Skeletal muscle tissue (tissue), 4 donors: ENCODE measurements around the gene DVL1. TPM values are rescaled to one million over a fixed set of nuclear protein-coding genes. Genes with fewer than 3 reads are reported as not detected.

ENCODE experiments used
- H3K27ac ChIP-seq: one replicate; pipeline ENCODE4 v1.7.0; 2013; ENCODE audit warnings: mild to moderate bottlenecking, low read depth, low read length, inconsistent platforms
- H3K27me3 ChIP-seq, 3 donors: one replicate each; pipeline ENCODE4 v1.7.0; 2013; ENCODE audit warnings: low read length in 3 of 3; ENCODE audit not compliant: control insufficient read depth in 3 of 3, insufficient read depth in 3 of 3
- H3K36me3 ChIP-seq, 3 donors: one replicate each; pipeline ENCODE4 v1.7.0; 2013; ENCODE audit warnings: low read length in 3 of 3; ENCODE audit not compliant: control insufficient read depth in 3 of 3, insufficient read depth in 3 of 3
- H3K4me1 ChIP-seq, 3 donors: one replicate each; pipeline ENCODE4 v1.7.0; 2013; ENCODE audit warnings: low read length in 3 of 3, mild to moderate bottlenecking in 3 of 3; ENCODE audit not compliant: control insufficient read depth in 3 of 3, insufficient read depth in 3 of 3
- H3K4me3 ChIP-seq, 3 donors: one replicate each; pipeline ENCODE4 v1.7.0; 2013; ENCODE audit warnings: low read length in 3 of 3
- H3K9ac ChIP-seq, 3 donors: one replicate each; pipeline ENCODE4 v1.7.0; 2013; ENCODE audit warnings: low read length in 3 of 3, mild to moderate bottlenecking in 3 of 3, moderate library complexity in 2 of 3, low read depth in 1 of 3
- H3K9me3 ChIP-seq, 3 donors: one replicate each; pipeline ENCODE4 v1.7.0; 2013; ENCODE audit warnings: low read length in 3 of 3; ENCODE audit not compliant: control insufficient read depth in 3 of 3
- total RNA-seq: library from RNA; depleted of rRNA; stranded (reverse); fragments of >200 nt; gene quantifications from one replicate; pipeline ENCODE4 v1.2.3, GENCODE V29; 2014
- donor health status: Osteomylitis.

DVL1 gene
- total RNA-seq, 1 donor from 2014 or later = 44.9 TPM

DNA sequence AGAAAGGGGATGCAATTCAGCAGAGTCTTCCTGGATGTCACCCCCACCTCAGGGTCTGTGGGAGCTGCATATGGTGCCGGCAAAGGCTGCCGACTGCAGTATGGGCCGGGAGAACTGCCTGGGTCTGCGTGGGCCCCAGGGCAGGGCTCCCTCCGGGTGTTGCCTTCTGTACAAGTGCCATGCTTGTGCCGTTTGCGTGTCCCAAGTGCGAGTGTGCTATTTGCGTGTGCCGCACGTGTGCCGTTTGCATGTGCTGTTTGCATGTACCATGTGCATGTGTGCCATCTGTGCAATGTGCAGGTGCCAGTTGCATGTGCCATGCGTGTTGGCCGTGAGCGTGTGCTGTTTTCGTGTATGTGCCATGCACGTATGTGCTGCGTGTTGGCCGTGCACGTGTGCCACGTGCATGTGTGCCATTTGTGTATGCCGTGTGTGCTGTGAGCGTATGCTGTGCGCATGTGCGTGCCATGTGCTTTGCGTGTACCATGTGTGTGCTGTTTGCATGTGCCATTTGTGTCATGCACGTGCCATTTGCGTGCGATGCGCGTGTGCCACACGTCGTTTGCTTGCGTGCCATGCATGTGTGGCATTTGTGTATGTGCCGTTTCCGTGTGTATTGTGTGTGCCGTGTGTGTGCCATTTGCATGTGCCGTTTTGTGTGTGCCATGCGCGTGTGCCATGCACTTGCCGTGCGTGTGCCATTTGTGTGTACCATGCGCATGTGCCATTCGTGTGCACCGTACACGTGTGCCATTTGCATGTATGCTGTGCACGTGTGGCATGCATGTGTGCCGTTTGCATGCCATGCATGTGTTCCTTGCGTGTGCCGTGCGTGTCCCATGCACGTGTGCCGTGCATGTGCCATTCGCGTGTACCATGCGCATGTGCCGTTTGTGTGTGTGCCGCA is 19.7 kb downstream of the DVL1 start:
- peak overlapping the region in 2 of 3 donors; percentile 25 to 54 for H3K4me3 ChIP-seq
- peaks cover 48 to 83% (median 65%) of the 10 kb centered on the region in 3 donors for H3K4me1 ChIP-seq
- peak overlapping the region in 1 of 3 donors; percentile 45 for H3K9ac ChIP-seq
- H3K27ac ChIP-seq = no peak overlapping the region
- H3K27me3 ChIP-seq = peaks cover 0 to 5% (median 4%) of the 10 kb centered on the region in 3 donors
- H3K36me3 ChIP-seq = peaks cover 7 to 31% (median 11%) of the 10 kb centered on the region in 3 donors
- H3K9me3 ChIP-seq = no peaks in the 10 kb centered on the region

DNA sequence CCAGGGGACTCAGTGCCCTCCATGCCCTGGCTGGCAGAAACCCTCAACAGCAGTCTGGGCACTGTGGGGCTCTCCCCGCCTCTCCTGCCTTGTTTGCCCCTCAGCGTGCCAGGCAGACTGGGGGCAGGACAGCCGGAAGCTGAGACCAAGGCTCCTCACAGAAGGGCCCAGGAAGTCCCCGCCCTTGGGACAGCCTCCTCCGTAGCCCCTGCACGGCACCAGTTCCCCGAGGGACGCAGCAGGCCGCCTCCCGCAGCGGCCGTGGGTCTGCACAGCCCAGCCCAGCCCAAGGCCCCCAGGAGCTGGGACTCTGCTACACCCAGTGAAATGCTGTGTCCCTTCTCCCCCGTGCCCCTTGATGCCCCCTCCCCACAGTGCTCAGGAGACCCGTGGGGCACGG is 21.0 kb downstream of the DVL1 start:
- Histone ChIP-seq H3K9ac (no peak overlapping the region), H3K27me3 (peaks cover 0 to 5% (median 4%) of the 10 kb centered on the region in 3 donors), H3K27ac (no peak overlapping the region), H3K36me3 (peaks cover 7 to 27% (median 11%) of the 10 kb centered on the region in 3 donors), H3K9me3 (no peaks in the 10 kb centered on the region), H3K4me1 (peaks cover 52 to 74% (median 63%) of the 10 kb centered on the region in 3 donors), H3K4me3 (no peak overlapping the region)

DNA sequence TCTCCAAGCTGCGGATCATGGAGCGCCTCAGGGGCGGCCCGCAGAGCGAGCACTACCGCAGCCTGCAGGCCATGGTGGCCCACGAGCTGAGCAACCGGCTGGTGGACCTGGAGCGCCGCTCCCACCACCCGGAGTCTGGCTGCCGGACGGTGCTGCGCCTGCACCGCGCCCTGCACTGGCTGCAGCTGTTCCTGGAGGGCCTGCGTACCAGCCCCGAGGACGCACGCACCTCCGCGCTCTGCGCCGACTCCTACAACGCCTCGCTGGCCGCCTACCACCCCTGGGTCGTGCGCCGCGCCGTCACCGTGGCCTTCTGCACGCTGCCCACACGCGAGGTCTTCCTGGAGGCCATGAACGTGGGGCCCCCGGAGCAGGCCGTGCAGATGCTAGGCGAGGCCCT is 21.9 kb downstream of the DVL1 start:
- Histone ChIP-seq H3K9me3 (no peaks in the 10 kb centered on the region), H3K4me3 (no peak overlapping the region), H3K4me1 (peaks cover 59 to 70% (median 61%) of the 10 kb centered on the region in 3 donors), H3K27ac (no peak overlapping the region), H3K9ac (no peak overlapping the region), H3K27me3 (peaks cover 0 to 5% (median 4%) of the 10 kb centered on the region in 3 donors), H3K36me3 (peaks cover 11 to 29% (median 11%) of the 10 kb centered on the region in 3 donors)

DNA sequence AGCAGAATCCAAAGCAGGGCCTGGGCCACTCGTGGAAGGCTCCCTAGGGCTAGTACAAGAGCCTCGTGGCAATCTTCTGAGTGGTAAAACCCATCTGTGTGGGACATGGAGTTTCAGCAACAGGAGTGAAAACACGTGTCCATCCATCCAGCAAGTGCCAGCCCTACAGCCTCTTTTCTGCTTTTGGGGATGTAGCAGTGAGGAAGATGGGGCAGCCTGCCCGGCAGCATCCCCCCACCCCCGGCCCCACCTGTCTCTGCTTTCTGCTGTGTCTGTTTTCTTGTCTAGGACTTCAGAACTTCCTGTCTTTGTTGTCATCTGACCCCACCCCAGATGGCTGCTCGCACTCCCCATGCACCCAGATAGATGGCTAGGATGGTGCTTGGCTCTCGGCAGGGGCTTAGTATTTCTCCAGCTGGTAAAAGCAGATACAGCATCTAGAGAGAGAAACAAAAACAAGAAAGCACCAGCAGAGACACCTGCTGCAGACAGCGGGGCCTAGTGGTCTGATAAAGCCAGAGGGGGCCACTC is 23.1 kb downstream of the DVL1 start:
- Histone ChIP-seq H3K9ac (peak overlapping the region; percentile 83 to 96 (median 92)), H3K27me3 (peaks cover 0 to 5% (median 0%) of the 10 kb centered on the region in 3 donors), H3K4me1 (peaks cover 67 to 72% (median 69%) of the 10 kb centered on the region in 3 donors), H3K9me3 (no peaks in the 10 kb centered on the region), H3K36me3 (peaks cover 11 to 31% (median 11%) of the 10 kb centered on the region in 3 donors), H3K27ac (no peak overlapping the region), H3K4me3 (peak overlapping the region; percentile 75 to 90 (median 87))

DNA sequence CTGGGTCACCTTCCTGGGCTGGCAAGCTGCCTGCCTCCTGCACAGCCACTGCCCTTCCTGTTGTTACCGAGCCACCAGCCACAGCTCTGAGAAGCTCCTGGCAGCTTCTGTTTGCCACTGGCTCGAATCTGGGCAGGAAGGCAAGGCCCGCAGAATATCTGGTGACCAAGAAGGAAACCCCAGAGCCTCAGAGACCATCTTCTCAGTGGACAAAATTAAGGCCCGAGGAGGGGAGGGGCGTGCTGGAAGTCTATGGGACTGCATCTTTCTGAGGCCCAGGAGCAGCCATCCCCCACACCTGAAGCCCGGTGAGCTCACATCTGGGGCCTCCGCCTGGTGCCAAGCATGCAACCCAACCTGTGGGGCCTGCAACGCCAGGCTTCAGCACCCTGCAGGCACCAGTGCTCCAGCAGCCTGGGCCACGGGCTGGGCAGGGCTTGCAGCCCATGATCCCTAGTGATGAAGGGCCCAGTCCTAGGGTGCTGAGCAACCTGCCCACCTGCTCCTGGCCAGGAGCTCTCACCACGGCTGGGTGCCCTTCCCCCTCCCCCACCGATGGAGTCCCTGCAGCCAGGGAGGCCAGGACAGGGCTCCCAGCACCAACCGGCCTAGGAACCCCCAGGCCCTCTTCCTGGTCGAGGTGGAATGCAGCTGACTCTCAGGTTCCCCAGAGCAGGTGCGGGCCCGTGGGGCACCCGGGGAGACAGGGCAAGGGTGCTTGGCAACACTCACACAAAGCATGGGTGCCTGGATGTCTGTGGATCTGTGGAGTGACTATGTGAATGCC is 23.7 kb downstream of the DVL1 start:
- Histone ChIP-seq H3K27me3 (peaks cover 0 to 5% (median 0%) of the 10 kb centered on the region in 3 donors), H3K4me1 (peaks cover 66 to 72% (median 69%) of the 10 kb centered on the region in 3 donors), H3K9me3 (no peaks in the 10 kb centered on the region), H3K9ac (peak overlapping the region; percentile 83 to 96 (median 92)), H3K4me3 (peak overlapping the region; percentile 75 to 90 (median 87)), H3K36me3 (peaks cover 11 to 33% (median 11%) of the 10 kb centered on the region in 3 donors), H3K27ac (peak overlapping the region; percentile 83)

DNA sequence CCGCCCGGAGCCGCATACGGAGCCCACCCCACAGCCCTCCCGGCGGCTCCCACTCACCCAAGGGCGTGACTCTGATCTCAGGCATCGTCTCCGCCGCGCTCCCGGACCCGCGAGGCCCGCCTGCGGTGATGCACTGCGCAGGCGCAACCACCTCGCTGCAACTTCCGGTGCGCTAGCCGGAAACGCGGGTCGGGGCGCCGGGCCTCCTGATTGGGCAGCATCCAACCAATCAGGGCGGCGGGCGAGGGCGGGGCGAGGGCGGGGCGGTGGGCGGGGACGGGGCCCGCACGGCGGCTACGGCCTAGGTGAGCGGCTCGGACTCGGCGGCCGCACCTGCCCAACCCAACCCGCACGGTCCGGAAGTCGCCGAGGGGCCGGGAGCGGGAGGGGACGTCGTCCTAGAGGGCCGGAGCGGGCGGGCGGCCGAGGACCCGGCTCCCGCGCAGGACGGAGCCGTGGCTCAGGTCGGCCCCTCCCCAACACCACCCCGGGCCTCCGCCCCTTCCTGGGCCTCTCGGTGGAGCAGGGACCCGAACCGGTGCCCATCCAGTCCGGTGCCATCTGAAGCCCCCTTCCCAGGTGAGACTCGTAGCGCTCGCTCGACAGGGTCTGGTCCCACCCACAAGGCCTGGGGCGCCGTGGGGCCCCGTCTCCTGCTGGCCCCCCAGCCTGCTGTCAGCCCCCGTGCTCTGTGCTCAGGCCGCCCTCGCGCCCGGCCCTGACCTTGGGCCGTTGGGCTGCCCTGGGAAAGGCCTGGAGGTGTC is 24.5 kb downstream of the DVL1 start, which contains the start of the genes CPTP and INTS11:
TSS of gene CPTP (plus strand) at position 279 of the 764 bp plus-strand sequence. CDS start 2,109 bp downstream, outside the sequence.
TSS of gene INTS11 (minus strand) at position 137 of the 764 bp plus-strand sequence. CDS start at position 85, 52 bp downstream.
- H3K9ac ChIP-seq = peak within 1 kb of the TSS; percentile 83 to 96 (median 92)
- H3K4me3 ChIP-seq = peak within 1 kb of the TSS; percentile 75 to 90 (median 87)
- H3K27me3 ChIP-seq = peaks cover 0 to under 1% (median 0%) of the 10 kb centered on the region in 3 donors
- peaks cover 11 to 38% (median 14%) of the 10 kb centered on the region in 3 donors for H3K36me3 ChIP-seq
- H3K9me3 ChIP-seq = no peaks in the 10 kb centered on the region
- H3K4me1 ChIP-seq = peaks cover 62 to 72% (median 62%) of the 10 kb centered on the region in 3 donors
- H3K27ac ChIP-seq = peak within 1 kb of the TSS; percentile 83

DNA sequence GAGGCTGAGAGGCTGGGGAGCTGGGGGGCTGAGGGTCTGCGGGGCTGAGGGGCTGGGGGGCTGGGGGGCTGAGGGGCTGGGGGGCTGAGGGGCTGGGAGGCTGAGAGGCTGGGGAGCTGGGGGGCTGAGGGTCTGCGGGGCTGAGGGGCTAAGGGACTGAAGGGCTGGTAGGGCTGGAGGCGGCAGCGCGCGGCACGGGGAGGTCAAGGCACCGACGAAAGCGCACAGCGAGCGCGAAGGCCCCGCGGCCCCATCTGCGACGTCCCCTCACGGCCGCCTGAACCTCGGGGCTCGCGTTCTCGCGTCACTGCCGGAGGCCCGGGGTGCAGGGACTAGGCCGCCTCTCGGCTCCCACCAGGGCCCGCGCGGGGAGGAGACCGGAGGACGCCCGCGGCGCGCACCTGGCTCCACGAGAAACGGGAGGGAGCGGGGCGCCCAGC is 25.1 kb downstream of the DVL1 start:
- Histone ChIP-seq H3K4me1 (peaks cover 56 to 72% (median 61%) of the 10 kb centered on the region in 3 donors), H3K9me3 (no peaks in the 10 kb centered on the region), H3K36me3 (peaks cover 13 to 42% (median 16%) of the 10 kb centered on the region in 3 donors), H3K4me3 (peak overlapping the region; percentile 75 to 90 (median 87)), H3K9ac (peak overlapping the region; percentile 79 to 91 (median 82)), H3K27me3 (no peaks in the 10 kb centered on the region), H3K27ac (peak overlapping the region; percentile 72)

DNA sequence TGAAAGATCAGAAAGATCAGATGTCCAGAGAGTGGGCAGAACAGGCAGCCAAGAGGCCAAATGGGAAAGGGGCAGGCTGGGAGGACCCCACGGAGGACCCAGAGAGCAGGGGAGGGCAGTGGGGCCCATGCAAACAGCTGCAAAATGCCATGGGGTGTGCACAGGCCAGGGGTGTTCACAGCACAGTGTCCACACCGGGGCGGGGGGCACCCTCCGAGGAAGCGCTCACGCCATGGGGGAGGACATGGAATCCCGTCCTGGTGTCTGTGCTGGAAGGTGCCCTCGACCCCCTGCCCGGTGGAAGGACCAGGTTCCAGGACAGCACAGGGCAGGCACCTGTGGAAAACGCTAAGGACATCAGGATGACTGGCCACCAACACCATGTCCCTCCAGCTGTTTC is 26.3 kb downstream of the DVL1 start:
- H3K27me3 ChIP-seq = no peaks in the 10 kb centered on the region
- H3K27ac ChIP-seq = no peak overlapping the region
- peak overlapping the region in 1 of 3 donors; percentile 46 for H3K4me3 ChIP-seq
- no peaks in the 10 kb centered on the region for H3K9me3 ChIP-seq
- H3K9ac ChIP-seq = peak overlapping the region in 1 of 3 donors; percentile 57
- peaks cover 14 to 39% (median 19%) of the 10 kb centered on the region in 3 donors for H3K36me3 ChIP-seq
- peaks cover 58 to 77% (median 67%) of the 10 kb centered on the region in 3 donors for H3K4me1 ChIP-seq
